GM21576 (cell line): Measurements from ENCODE around the gene GNG7.
"Not testable (repeated sequence)": the region's sequence is repeated elsewhere in the genome, so short reads cannot be mapped to it uniquely, and the experiment has no call there.

Source experiments
- ATAC-seq: cut with Tn5 transposase; IDR thresholded peaks from one replicate; pipeline ENCODE4 v1.9.1; 2021; ENCODE audit warnings: mild to moderate bottlenecking, moderate library complexity; ENCODE audit not compliant: unreplicated experiment

The GNG7 gene

GRCh38 chr19:2476451-2477140, 225.9 kb downstream of the GNG7 start:
- peak; percentile 1 for ATAC-seq

- ATAC-seq: peak; percentile 39
Measured at GRCh38 chr19:2475702-2476450, 226.6 kb downstream of the GNG7 start, which contains the start of gene GADD45B. TSS of gene GADD45B (plus strand) at chr19:2476127. CDS start at chr19:2476359, 232 bp downstream.

- peak; percentile 5 for ATAC-seq
Measured at GRCh38 chr19:2475018-2475701, 227.3 kb downstream of the GNG7 start.

GRCh38 chr19:2474232-2475017, 228.1 kb downstream of the GNG7 start:
- no peak for ATAC-seq

- not testable (repeated sequence) for ATAC-seq
Measured at GRCh38 chr19:2469915-2470200, 232.6 kb downstream of the GNG7 start.

GRCh38 chr19:2469102-2469914, 233.2 kb downstream of the GNG7 start:
- no peak for ATAC-seq

GRCh38 chr19:2468596-2468995, 233.9 kb downstream of the GNG7 start:
- no peak for ATAC-seq

GRCh38 chr19:2464389-2464788, 238.1 kb downstream of the GNG7 start:
- no peak for ATAC-seq

GRCh38 chr19:2463694-2464093, 238.8 kb downstream of the GNG7 start:
- ATAC-seq: not testable (repeated sequence)

- no peak for ATAC-seq
Measured at GRCh38 chr19:2462635-2463421, 239.7 kb downstream of the GNG7 start.

GRCh38 chr19:2461751-2462634, 240.5 kb downstream of the GNG7 start:
- no peak for ATAC-seq
